Natural killer cell (primary cell): ENCODE measurements around the gene DIP2C. TPM values are rescaled to one million over a fixed set of nuclear protein-coding genes. Genes with fewer than 3 reads are reported as not detected.

Experiments used
- ATAC-seq, 3 donors: fragments of 150-1000 bp in 2 of 3; fragments of 200-7000 bp in 1 of 3; cut with Tn5 transposase; 1 replicate in 1 of 3; 2 replicates in 2 of 3; pipeline ENCODE4 v1.10.0; 2021; ENCODE audit warnings: mild to moderate bottlenecking in 2 of 3, moderate library complexity in 2 of 3
- DNase-seq, 2 donors: peaks; one replicate each; pipeline versions ENCODE4 v3.0.0 to v3.0.0-alpha.2; 2013 to 2021; ENCODE audit warnings: mixed read lengths in 1 of 2
- H3K27ac ChIP-seq: one replicate; pipeline ENCODE4 v1.5.1; 2013; ENCODE audit warnings: mild to moderate bottlenecking, low read length
- H3K27me3 ChIP-seq: one replicate; pipeline ENCODE4 v1.6.1; 2013; ENCODE audit warnings: low read length; ENCODE audit not compliant: control insufficient read depth, insufficient read depth
- H3K36me3 ChIP-seq: one replicate; pipeline ENCODE4 v1.6.1; 2013; ENCODE audit warnings: low read length; ENCODE audit not compliant: control insufficient read depth, insufficient read depth
- H3K4me1 ChIP-seq: one replicate; pipeline ENCODE4 v1.6.1; 2013; ENCODE audit warnings: low read length; ENCODE audit not compliant: control insufficient read depth, insufficient read depth
- H3K4me3 ChIP-seq: one replicate; pipeline ENCODE4 v1.5.1; 2013; ENCODE audit warnings: low read length
- H3K9me3 ChIP-seq: one replicate; pipeline ENCODE4 v1.6.1; 2013; ENCODE audit warnings: low read length; ENCODE audit not compliant: control insufficient read depth, insufficient read depth
- H3K27ac Mint-ChIP-seq, 2 donors: one replicate each; pipeline ENCODE4 v1.8.0; 2022; ENCODE audit warnings: mild to moderate bottlenecking in 2 of 2, mixed read lengths in 2 of 2, moderate library complexity in 1 of 2
- H3K27me3 Mint-ChIP-seq, 2 donors: one replicate each; pipeline ENCODE4 v1.8.0; 2022; ENCODE audit warnings: low read depth in 2 of 2, mixed read lengths in 2 of 2
- H3K36me3 Mint-ChIP-seq: one replicate; pipeline ENCODE4 v1.8.0; 2022; ENCODE audit warnings: mixed read lengths
- H3K4me1 Mint-ChIP-seq, 2 donors: one replicate each; pipeline ENCODE4 v1.8.0; 2022; ENCODE audit warnings: mixed read lengths in 2 of 2
- H3K4me3 Mint-ChIP-seq: one replicate; pipeline ENCODE4 v1.8.0; 2022; ENCODE audit warnings: mild to moderate bottlenecking, moderate library complexity, mixed read lengths
- H3K9me3 Mint-ChIP-seq, 2 donors: one replicate each; pipeline ENCODE4 v1.8.0; 2022; ENCODE audit warnings: mixed read lengths in 2 of 2
- WGBS: methylation state at CpG from one replicate; pipeline ENCODE4 v1.1.7; 2013; ENCODE audit warnings: missing lambda C conversion rate; ENCODE audit not compliant: insufficient coverage; 5-methylcytosine and 5-hydroxymethylcytosine counted together
- intact Hi-C: fragments of 100-400 bp; cut with micrococcal nuclease; formaldehyde crosslinking; loops from one replicate; pipeline ENCODE4 v1.14.2; 2022
- total RNA-seq, 4 donors: library from RNA; stranded (reverse); fragments of 120-200 nt in 1 of 4; gene quantifications; one replicate each; pipeline versions ENCODE4 v1.2.3 to v1.2.4, GENCODE V29; 2013 to 2022
- TF ChIP-seq, protein P1 (sequence below): fragments of 200-600 bp; IDR thresholded peaks from one replicate; pipeline ENCODE4 v1.8.0; 2022; ENCODE audit warnings: antibody characterized with exemption

Gene DIP2C
- total RNA-seq, 3 donors from 2014 or later (not counting 1 experiment from before 2014, with no cell fraction given), result 1.5 to 5.8 (median 3.8) TPM

DNA sequence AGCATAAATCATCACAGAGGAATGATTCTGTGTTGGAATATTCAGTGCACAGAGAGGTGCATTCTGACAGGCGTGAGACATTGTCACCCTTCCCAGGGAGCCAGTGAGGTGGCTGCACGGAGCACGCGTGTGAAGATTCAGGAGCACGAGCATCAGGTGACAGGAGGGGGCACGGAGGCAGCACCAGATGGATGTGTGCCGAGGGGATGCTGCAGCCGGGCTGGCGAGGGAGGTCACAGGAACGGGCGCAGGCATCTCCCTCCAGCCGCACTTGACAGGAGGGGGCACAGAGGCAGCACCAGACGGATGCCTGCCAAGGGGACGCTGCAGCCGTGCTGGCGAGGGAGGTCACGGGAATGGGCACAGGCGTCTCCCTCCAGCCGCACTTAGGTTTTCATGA lies 66.5 kb downstream of the DIP2C start:
- Mint-ChIP-seq H3K4me3 (no peak overlapping the region), H3K9me3 (no peaks in the 10 kb centered on the region), H3K27me3 (peaks cover 16 to 41% of the 10 kb centered on the region in 2 donors), H3K27ac (no peak overlapping the region), H3K36me3 (no peaks in the 10 kb centered on the region), H3K4me1 (no peaks in the 10 kb centered on the region)
- peaks cover 9% of the 10 kb centered on the region for H3K4me1 ChIP-seq
- WGBS, result 94% methylated on average over 19 of the region's 19 CpGs
- no peaks in the 10 kb centered on the region for H3K9me3 ChIP-seq
- DNase-seq (no peak), ATAC-seq (no peak)
- TF ChIP-seq, protein P1, sequence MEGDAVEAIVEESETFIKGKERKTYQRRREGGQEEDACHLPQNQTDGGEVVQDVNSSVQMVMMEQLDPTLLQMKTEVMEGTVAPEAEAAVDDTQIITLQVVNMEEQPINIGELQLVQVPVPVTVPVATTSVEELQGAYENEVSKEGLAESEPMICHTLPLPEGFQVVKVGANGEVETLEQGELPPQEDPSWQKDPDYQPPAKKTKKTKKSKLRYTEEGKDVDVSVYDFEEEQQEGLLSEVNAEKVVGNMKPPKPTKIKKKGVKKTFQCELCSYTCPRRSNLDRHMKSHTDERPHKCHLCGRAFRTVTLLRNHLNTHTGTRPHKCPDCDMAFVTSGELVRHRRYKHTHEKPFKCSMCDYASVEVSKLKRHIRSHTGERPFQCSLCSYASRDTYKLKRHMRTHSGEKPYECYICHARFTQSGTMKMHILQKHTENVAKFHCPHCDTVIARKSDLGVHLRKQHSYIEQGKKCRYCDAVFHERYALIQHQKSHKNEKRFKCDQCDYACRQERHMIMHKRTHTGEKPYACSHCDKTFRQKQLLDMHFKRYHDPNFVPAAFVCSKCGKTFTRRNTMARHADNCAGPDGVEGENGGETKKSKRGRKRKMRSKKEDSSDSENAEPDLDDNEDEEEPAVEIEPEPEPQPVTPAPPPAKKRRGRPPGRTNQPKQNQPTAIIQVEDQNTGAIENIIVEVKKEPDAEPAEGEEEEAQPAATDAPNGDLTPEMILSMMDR, result no peak
- H3K4me3 ChIP-seq, result no peak overlapping the region
- intact Hi-C loops, result no loop called here
- H3K36me3 ChIP-seq, result no peaks in the 10 kb centered on the region
- H3K27ac ChIP-seq, result no peak overlapping the region
- H3K27me3 ChIP-seq, result no peaks in the 10 kb centered on the region

DNA sequence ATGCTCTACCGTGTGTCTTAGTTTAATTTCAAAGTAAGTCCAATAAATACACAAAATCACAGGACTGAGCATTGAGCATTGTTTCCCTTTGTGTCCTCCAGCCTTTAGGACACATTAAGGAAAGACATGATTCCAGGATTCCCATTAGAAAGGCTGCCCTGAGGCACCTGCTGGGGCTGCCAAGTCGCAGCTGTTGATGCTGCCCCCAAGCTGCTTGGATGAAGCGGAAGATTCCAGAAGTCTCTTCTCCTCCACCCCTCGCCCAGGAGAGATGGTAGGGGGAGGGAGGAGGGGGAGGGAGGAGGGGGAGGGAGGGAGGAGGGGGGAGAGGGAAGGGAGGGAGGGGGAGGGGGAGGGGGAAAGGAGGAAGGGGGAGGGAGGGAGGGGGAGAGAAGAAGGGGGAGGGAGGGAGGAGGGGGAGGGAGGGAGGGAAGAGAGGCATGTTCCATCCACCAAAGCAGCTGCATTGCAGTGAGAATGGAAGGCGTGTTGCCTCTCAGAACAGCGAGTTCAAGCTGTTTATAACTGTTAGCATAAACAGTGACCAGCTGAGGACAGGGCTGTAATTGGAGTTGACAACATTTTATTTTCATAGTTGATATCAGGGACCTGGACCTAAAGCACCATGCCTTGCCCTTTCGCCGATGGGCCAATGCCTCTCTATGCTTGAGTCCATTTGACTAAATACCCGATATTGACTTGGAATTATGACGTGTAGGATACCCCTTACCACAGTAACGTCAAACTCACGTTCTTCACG lies 67.3 kb downstream of the DIP2C start:
- Histone ChIP-seq H3K4me1 (peaks cover 9% of the 10 kb centered on the region), H3K27ac (no peak overlapping the region), H3K4me3 (no peak overlapping the region), H3K9me3 (no peaks in the 10 kb centered on the region), H3K27me3 (no peaks in the 10 kb centered on the region), H3K36me3 (no peaks in the 10 kb centered on the region)
- TF ChIP-seq, protein P1, result no peak
- ATAC-seq, result no peak
- Mint-ChIP-seq H3K27ac (no peak overlapping the region), H3K4me3 (no peak overlapping the region), H3K9me3 (no peaks in the 10 kb centered on the region), H3K4me1 (no peaks in the 10 kb centered on the region), H3K27me3 (peaks cover 16 to 45% of the 10 kb centered on the region in 2 donors), H3K36me3 (no peaks in the 10 kb centered on the region)
- no peak for DNase-seq
- intact Hi-C loops, result no loop called here
- 88% methylated on average over 11 of the region's 13 CpGs for WGBS

DNA sequence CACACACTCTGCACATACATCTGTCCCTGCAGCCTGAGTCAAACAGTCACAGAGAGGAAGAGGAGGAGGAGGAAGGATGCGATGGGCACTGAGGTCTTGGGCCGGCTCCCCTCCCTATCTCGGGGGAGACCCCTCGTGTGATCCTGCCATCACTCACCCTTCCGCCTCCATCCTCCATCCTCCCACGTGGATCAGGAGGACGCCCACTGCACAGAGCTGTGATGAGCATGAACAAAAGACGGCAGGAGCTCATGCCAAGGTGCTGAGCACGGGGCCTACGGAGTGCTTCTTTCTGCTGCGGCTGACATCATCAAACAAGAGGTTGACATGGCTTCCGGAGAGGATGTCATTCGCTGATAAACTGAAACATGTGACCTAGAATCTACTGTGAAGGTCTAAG lies 68.0 kb downstream of the DIP2C start:
- Histone ChIP-seq H3K4me3 (no peak overlapping the region), H3K9me3 (no peaks in the 10 kb centered on the region), H3K4me1 (peaks cover 9% of the 10 kb centered on the region), H3K27ac (no peak overlapping the region), H3K27me3 (peaks cover 2% of the 10 kb centered on the region), H3K36me3 (no peaks in the 10 kb centered on the region)
- Mint-ChIP-seq H3K36me3 (no peaks in the 10 kb centered on the region), H3K9me3 (no peaks in the 10 kb centered on the region), H3K27me3 (peaks cover 16 to 45% of the 10 kb centered on the region in 2 donors), H3K4me1 (no peaks in the 10 kb centered on the region), H3K27ac (no peak overlapping the region), H3K4me3 (no peak overlapping the region)
- ATAC-seq (no peak), DNase-seq (no peak)
- 79% methylated on average over 12 of the region's 13 CpGs for WGBS
- TF ChIP-seq, protein P1, result no peak
- intact Hi-C loops, result no loop called here

DNA sequence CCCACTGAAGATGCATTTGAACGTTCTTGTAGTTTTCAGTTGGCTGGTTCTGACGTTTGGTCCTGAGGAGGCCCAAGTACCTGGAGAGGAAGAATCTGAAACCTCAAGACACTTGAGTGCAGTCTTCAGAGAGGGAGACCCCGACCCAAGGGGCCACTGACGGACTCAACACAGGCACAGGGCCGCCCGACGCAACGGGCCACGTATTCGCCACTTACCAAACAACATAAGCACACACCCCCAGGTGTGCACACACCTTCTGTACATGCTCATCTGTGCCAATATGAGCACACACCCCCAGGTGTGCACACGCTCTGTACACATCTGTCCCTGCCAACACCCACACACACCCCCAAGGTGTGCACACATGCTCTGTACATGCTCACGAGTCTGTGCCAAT lies 68.5 kb downstream of the DIP2C start:
- no peak for DNase-seq

More for the DNA sequence above, 68.5 kb downstream of the DIP2C start:
- 80% methylated on average over 12 of the region's 12 CpGs for WGBS
- H3K27me3 Mint-ChIP-seq, result peaks cover 16 to 45% of the 10 kb centered on the region in 2 donors
- no peak overlapping the region for H3K4me3 ChIP-seq
- H3K4me1 Mint-ChIP-seq, result no peaks in the 10 kb centered on the region
- no peak overlapping the region for H3K4me3 Mint-ChIP-seq
- intact Hi-C loops, result no loop called here
- ATAC-seq, result no peak
- H3K4me1 ChIP-seq, result peaks cover 9% of the 10 kb centered on the region
- TF ChIP-seq, protein P1, result no peak
- H3K9me3 ChIP-seq, result no peaks in the 10 kb centered on the region
- H3K27ac Mint-ChIP-seq, result no peak overlapping the region
- H3K36me3 ChIP-seq, result no peaks in the 10 kb centered on the region
- H3K27me3 ChIP-seq, result peaks cover 2% of the 10 kb centered on the region
- no peak overlapping the region for H3K27ac ChIP-seq
- no peaks in the 10 kb centered on the region for H3K36me3 Mint-ChIP-seq
- no peaks in the 10 kb centered on the region for H3K9me3 Mint-ChIP-seq
